HG02870 (cell line): ENCODE data around the gene RPTOR.

Experiments used
- ATAC-seq: cut with Tn5 transposase; IDR thresholded peaks from one replicate; pipeline ENCODE4 v1.9.1; 2021; ENCODE audit warnings: mild to moderate bottlenecking, moderate library complexity; ENCODE audit not compliant: unreplicated experiment

Gene RPTOR

DNA sequence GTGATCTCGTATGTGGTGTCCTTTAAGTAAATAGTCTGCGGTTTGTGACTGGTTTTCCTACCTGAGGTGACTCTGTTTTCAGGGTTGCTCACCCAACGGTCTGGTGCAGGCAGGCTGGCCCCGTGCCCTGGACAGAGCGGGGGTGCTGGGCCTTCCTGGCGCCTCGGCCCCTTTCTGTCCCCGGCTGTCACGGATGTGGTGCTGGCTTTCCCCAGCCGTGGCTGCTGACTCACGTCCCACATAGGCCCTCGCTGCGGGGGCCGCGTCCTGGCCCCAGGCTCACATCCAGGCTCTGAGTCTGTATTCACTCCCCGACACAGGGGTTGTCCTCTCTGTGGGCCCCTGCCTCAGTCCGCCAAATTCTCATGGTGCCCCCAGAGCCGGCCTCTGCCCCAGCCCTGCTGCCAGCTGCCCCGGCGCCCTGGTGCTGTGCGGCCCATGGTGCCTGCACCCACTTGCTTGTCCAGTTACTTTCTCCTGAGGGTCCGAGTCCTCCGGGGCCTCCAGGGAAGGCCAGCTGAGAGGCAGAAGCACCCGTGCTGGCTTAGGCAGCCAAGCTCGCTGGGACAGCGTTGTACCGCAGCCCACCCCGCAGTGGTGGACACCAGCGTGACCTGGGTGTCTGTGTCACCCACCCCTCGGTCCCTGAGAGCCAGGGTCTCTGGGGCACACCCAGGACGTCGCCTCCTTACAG lies 452.9 kb downstream of the RPTOR start:
- no peak for ATAC-seq

DNA sequence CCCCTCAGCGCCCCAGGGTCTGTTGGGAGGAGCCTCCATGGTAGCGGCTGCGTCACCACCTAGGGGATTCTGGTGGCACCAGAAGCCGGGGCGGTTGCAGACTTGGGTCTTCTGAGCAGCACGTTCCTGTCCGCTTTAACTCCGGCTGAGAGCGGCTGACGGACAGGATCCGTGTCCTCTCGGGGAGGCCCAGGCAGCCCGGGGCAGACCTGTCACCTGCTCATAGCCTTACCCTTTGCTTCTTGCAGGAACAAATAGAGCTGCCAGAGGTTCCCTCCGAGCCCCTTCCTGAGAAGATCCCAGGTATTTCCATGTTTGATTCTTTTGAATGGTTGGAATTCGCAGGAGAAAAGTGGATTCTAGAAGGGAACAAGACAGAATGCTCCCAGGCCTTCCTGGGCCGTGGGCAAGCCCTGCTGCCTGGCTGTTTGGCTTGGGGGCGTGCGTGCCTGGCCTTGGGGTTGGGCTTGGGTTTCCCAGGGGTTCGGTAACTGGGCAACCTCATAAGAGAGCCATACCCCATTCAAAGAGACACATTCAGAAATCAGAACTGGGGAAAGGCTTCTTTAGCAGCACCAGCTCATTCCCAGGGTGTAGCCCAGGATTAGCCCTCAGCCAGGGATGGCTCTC lies 453.6 kb downstream of the RPTOR start:
- no peak for ATAC-seq

DNA sequence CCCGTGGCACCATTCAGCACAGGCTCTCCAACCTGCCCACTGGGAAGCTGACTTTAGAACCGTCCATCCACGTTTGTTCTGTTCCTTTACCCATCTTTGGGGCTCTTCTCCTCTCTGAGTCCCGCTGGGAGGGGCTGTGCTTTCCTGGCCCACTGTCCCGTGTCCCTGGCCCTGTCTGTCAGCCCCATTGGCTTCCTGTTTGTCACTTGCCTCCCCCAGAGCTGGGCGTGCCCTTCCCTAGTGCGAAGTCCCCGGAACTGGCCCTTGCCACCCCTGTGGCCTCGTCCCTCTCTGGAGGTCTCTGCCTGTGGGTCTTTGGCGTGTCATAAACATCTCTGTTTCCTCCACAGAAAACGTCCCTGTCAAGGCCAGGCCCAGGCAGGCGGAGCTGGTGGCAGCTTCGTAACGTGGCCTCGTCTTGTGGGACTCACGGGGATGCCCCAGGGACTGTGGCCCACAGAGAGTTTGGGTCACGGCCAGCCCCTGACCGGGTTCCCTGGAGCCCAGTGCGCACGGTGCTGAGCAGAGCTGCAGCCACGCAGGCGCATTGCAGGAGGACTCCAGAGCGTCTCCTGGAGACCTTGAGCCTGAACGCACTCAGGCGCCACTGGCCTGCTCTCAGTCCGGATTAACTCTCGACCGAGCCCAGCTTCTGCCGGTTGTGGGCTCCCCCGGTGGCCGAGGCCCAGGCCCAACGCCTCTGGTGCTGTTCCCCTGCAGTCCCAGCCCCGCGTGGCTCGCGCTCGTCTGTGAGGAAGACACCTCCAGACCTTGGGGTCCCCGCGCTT lies 454.3 kb downstream of the RPTOR start:
- ATAC-seq, result no peak

DNA sequence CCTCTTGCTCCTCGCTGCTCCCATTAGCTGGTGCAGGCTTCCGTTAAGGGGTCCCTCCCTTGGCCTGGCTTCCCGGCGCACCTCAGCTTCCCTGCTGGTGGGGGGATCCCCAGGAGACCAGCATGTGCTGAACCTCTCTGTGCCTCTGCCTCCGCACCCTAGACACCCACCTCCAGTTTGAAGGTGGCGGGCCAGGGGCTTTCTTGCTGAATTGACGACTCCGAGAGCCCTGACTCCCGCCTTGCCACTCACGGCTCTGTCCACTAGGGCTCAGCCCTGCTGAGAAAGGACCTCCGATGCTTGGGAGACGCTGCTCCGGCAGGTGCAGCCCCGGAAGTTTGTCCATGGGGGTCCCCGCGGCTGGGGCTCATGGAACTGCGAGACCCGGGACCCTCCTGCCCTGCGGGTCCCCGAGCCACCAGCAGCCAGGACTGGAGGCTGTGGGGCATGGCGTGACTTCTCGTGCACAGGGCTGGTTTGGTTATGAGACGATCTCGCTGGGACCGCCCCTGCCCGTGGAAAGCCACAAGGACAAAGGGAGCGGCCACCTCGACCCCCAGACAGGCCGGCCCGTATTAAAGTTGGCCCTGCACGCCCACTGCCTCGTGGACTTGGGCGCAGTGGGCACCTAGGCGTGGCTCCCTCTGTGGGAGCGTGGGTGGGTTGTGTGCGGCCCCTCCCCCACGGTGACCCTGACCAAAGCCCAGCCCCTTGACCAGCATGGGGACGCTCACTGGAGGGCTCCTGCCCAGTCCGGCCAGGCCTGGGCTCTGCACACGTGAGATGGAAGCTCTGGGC lies 455.1 kb downstream of the RPTOR start:
- no peak for ATAC-seq

DNA sequence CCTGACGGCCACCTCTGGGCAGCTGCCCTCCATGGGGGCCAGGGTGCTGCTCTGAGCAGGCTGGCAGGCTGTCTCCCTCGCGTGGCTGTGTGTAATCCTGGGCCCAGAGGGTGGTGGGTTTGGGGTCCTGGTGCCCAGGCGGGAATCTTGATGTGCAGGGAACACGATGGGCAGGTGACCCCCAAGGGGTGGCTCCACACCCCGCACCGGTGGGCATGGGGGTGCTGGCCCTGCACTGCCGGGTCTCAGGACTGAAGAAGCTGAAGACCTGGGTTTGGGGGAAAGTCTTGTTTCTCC lies 455.6 kb downstream of the RPTOR start:
- no peak for ATAC-seq

DNA sequence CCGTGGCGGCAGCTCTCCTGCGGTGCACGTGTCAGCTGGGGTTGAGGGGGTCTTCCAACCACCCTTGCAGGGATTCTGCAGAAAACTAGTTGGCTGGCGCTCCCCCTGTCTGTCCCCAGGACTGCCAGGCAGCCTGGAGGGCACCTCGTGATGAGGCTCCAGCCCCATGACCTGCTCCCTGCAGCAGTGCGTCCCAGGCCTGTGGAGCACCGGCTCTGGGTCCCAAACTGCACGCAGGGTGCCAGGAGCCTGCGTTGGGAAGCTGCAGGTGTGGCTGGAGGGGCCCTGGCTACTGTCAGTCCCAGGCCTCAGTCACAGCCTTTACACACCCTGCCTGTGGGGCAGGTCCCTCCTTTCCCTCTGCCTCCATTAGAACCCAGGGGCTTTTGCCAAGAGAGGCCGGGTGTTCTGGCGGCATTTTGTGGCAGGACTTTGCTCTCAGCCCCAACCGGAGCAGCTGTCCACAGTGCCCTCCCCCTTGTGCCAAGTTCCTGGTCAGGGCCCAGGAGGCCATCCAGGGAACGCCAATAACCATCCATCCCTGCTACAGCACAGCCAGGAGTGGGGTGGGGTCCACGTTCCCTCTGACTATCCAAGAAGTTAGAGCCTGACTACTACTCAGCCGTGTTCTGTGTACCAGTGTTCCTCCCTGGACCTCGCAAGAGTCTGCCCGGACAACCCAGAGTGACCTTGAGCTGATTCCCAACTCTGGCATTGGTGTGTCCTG lies 456.2 kb downstream of the RPTOR start:
- no peak for ATAC-seq

DNA sequence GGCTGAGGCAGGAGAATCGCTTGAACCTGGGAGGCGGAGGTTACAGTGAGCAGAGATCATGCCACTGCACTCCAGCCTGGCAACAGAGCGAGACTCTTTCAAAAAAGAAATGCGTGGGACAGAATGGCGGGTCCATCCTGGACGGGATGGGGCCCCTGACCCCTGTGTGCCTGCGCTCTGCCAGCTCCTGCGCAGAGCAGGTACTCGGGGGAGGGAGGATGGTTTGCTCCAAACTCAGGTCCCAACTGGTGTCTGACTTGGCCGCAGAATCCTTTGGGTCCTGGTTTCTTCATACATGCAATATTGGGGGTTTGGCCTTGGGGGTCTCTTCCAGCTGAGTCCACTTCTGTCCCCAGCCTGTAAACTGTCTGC lies 457.4 kb downstream of the RPTOR start:
- no peak for ATAC-seq

DNA sequence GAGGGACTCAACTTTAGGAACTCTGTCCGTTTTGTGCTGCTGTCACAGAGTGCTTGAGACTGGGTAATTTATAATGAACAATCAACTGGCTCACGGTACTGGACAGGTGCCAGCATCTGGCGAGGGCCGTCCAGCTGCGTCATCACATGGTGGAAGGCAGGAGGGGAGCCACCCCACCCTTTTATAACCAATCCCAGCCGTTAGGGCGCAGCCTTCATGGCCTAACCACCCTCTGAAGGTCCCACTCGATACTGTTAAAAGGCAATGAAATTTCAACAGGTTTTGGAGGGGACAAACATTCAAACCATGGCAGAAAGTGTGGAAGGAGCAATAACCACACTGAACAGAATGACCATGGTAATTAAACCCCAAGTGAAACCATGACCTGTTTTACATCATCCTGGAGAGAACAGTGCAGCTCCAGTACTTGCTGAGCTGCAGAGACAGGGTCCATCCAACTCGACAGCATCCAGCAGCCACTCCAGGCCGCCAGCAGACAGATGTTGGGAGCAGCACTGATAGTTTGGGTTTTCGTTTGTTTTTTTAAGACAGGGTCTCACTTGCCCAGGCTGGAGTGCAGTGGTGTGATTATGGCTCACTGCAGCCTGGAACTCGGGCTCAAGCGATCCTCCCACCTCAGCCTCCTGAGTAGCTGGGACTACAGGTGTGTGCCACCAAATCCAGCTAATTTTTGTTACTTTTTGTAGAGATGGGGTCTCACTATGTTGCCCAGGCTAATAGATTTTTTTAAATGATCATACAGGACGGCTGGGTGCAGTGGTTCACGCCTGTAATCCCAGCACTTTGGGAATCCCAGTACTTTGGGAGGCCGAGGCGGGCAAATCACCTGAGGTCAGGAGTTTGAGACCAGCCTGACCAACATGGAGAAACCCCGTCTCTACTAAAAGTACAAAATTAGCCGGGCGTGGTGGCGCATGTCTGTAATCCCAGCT lies 458.0 kb downstream of the RPTOR start:
- ATAC-seq, result no peak

DNA sequence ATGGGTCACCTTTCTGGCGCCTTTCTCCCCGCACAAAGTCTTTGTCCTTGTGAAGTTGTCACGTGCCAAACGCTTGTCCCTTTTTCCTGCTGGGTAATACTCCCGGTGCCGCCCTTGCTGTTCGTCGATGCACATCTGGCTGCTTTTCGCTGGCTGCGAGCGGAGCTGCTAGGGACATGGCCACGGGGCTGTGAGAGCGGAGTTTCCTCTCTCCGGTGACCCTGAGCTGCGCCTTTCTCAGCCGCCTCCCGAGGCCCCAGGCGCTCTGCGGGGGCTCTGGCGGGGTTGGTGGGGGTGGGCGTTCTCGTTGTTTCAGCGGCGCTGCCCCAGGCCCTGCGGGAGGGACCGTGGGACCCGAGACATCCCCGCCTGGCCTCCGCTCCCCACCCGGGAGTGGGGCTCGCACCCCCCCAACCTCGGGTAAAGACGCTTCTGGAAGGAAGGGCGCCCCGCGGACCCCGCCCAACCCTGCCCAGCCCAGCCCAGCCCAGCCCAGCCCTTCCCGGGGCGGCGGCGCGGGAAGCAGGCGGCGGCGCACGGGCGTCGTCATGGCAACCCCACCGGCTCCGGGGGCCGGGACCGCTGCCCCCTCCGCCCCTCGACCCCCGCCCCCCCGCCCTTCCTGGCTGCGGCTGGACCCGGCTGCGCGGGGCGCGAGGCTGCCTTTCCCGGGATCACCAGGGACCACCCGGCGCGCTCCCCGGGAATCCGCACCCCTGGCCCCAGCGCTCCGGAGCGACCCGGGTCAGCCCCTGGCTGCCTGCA lies 459.3 kb downstream of the RPTOR start:
- ATAC-seq, result no peak

DNA sequence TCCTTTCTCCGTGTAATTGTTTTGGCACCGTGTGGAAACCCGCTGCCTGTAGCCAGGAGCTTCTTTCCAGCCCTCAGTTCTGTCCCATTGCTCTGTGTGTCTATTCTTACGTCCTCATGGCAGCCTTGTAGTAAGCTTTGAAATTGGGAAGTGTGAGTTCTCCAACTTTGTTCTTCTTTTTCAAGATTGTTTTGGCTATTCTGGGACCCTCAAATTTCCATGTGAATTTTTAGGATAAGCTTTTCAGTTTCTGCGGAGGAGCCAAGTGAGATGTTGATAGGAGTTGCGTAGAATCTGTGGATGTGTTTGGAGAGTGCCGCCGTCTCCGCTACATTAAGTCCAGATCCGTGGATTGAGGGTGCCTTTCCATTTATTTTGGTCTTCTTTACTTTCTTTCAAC lies 462.3 kb downstream of the RPTOR start:
- ATAC-seq, result no peak

DNA sequence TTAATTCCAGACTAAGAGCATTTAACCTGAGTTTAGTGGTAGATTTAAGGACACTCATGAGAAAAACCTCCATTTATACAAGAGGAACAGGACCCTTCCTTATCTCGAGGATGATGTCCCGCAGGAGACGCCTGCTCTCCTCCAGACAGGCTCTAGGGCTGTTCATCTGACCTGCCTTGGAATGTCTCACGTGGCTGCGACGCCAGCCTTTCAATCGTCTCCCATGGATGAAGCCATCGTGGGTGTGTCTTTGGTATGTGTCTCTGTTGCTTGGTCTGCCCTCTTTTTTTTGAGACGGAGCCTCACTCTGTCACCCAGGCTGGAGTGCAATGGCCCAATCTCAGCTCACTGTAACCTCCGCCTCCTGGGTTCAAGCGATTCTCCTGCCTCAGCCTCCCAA lies 463.5 kb downstream of the RPTOR start:
- no peak for ATAC-seq

DNA sequence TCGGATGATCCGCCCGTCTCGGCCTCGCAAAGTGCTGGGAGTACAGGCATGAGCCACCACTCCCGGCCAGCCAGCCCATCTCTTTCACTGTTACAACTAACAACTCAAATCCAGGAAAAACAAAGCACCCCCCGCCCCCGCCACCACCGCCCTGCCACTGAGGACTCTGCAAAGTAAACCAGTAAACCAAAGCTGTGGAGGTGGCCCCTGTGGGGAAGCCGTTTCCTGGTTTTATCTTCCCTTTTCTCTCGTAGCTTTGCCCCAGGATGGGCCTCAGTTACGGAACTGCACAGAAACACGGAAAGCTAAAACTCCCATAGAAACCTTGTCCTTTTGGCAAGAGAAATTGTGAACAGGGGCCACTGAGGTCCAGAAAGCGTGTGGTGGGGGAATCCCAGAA lies 464.5 kb downstream of the RPTOR start:
- ATAC-seq, result no peak

DNA sequence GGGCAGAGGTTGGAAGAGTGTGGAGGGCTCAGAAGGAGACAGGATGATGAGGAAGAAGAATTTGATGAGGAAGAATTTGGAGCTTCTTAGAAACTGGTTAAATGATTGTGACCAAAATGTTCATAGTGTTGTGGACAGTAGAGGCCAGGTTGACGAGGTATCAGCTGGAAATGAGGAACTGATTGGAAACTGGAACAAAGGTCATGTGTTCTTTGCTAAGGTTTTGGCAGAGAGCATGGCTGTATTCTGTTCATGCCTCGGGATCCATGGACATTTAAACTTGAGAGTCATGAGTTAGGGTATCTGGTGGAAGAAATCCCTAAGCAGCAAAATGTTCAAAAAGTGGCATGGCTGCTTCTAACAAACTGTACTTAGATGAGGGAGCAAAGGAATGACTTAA lies 466.3 kb downstream of the RPTOR start:
- ATAC-seq, result no peak

DNA sequence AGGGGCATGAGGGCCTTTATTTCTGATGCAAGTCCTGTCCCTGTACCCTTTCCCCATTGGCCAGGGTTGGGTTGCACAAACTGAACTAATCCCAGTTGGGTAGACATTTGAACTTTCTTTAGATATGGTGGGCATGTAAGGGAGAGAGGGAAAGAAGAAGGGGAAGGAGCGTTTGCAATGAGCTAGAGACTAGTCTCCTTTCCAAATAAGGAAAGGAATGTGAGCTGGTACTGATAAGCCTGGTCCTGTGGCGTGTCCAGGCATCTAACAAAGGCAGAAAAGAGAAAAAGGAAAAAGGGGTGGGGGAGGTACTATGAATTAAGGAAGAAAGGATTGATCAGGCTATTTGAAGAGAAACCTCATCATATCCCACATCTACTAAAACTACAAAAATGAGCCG lies 467.3 kb downstream of the RPTOR start:
- no peak for ATAC-seq

DNA sequence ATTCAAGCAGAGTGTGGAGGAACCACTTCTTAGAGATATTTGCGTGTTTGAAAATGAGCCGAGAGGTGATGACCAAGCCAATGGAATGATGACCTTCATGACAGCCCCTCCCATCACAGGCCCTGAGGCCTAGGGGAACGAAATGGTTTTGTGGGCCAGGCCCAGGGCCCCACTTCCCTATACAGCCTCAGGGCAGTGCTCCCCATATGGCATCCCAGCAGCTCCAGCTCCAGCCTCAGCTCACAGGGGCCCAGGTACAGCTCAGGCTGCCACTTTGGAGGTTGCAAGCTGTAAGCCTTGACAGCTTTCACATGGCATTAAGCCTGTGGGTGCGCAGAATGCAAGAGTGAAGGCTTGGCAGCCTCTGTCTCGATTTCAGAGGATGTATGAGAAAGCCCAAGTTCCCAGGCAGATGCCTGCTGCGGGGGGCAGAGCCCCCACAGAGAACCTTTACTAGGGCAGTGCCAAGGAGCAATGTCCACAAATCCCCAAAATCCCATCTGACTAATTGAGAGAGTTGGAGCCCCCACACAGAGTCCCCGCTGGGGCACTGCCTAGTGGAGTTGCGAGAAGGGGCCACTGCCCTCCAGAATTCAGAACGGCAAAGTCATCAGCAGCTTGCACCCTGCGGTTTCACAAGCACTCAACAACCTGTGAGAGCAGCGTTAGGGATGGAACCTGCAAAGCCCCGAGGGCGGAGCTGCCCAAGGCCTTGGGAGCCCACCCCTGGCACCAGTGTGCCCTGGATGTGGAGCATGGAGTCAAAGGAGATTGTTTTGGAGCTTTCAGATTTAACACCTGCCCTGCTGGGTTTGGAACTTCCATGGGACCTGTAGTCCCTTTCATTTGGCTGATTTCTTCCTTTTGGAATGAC lies 468.2 kb downstream of the RPTOR start:
- ATAC-seq, result no peak

DNA sequence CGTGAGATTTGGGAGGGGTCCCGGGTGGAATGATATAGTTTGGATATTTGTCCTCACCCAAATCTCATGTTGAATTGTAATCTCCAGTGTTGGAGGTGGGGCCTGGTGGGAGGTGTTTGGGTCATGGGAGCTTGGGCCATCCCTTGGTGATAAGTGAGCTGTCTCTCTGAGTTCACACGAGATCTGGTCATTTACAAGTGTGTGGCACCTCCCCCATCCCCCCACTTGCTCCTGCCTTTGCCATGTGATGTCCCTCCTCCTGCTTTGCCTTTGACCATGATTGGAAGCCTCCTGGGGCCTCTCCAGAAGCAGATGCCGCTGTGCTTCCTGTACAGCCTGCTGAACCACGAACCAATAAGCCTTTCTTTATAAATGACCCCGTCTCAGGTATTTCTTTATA lies 469.0 kb downstream of the RPTOR start:
- ATAC-seq, result no peak

DNA sequence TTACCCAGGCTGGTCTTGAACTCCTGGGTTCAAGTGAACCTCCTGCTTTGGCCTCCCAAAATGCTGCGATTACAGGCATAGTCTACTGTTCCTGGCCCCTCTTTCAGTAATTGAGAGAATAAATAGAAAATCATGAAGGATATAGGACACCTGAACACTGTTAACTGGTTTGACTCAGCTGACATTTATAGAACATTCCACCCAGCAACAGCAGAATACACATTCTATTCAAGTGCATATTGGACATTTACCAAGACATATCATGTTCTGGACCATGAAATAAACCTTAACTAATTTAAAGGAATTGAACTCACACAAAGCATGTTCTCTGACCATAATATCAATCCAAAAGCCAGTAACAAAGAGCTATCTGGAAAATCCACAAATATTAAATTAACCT lies 470.5 kb downstream of the RPTOR start:
- no peak for ATAC-seq
